Breast epithelium (tissue), 3 donors: ENCODE measurements around the gene RBM4B.

Source experiments
- POLR2A ChIP-seq: fragments of 450-650 bp; IDR thresholded peaks from one replicate; pipeline ENCODE4 v1.6.1; 2016; ENCODE audit warnings: antibody characterized with exemption, mild to moderate bottlenecking, moderate library complexity
- POLR2AphosphoS5 ChIP-seq, 3 donors: sonication (generic); formaldehyde crosslinking; IDR thresholded peaks; one replicate each; pipeline ENCODE4 v1.6.1; 2017; ENCODE audit warnings: antibody characterized with exemption in 3 of 3
- TF ChIP-seq, protein P1 (sequence below), 3 donors: fragments of 450-650 bp; IDR thresholded peaks; one replicate each; pipeline ENCODE4 v1.5.1; 2016 to 2017; ENCODE audit warnings: antibody characterized with exemption in 3 of 3, mild to moderate bottlenecking in 3 of 3, moderate library complexity in 3 of 3

DNA sequence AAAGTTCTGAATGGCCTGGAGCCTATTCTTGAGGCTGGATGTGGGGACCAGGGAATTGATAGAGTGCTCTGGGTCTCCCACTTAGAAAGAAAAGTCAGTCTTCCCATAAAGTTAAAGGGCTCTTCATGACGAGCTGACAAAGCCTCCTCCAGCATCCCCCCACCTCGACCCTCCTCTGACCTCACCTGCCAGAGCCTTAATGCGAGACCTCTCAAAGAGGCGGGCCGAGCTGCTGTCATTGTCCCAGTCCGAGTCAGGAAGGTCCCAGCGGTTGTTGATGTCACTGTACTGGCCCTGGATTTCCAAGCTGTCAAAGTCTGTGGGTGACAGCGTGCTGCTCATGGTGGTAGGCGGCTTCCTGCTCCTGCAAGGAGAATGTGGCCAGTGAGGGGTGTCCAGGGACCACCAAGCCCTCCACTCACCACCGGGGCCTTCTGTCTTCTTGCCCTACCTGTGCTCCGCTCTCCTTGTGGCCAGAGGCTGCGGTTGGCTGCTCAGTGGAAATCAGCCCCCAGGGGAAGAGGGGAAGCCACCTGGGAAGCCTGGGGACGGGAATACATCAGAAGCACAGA, 43.3 kb upstream of the RBM4B start:
- TF ChIP-seq, protein P1, sequence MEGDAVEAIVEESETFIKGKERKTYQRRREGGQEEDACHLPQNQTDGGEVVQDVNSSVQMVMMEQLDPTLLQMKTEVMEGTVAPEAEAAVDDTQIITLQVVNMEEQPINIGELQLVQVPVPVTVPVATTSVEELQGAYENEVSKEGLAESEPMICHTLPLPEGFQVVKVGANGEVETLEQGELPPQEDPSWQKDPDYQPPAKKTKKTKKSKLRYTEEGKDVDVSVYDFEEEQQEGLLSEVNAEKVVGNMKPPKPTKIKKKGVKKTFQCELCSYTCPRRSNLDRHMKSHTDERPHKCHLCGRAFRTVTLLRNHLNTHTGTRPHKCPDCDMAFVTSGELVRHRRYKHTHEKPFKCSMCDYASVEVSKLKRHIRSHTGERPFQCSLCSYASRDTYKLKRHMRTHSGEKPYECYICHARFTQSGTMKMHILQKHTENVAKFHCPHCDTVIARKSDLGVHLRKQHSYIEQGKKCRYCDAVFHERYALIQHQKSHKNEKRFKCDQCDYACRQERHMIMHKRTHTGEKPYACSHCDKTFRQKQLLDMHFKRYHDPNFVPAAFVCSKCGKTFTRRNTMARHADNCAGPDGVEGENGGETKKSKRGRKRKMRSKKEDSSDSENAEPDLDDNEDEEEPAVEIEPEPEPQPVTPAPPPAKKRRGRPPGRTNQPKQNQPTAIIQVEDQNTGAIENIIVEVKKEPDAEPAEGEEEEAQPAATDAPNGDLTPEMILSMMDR (IDR thresholded peaks at IDR 0.05) = no peak
- no peak for TF ChIP-seq POLR2A
- no peak for TF ChIP-seq POLR2AphosphoS5 (IDR thresholded peaks at IDR 0.05)
